ENCODE results near the gene MYL6B. TPM values are rescaled to one million over a fixed set of nuclear protein-coding genes. Genes with fewer than 3 reads are reported as not detected.

MYL6B gene
- total RNA-seq, 2 experiments from 2014 or later: 6.2 to 6.4 TPM

DNA sequence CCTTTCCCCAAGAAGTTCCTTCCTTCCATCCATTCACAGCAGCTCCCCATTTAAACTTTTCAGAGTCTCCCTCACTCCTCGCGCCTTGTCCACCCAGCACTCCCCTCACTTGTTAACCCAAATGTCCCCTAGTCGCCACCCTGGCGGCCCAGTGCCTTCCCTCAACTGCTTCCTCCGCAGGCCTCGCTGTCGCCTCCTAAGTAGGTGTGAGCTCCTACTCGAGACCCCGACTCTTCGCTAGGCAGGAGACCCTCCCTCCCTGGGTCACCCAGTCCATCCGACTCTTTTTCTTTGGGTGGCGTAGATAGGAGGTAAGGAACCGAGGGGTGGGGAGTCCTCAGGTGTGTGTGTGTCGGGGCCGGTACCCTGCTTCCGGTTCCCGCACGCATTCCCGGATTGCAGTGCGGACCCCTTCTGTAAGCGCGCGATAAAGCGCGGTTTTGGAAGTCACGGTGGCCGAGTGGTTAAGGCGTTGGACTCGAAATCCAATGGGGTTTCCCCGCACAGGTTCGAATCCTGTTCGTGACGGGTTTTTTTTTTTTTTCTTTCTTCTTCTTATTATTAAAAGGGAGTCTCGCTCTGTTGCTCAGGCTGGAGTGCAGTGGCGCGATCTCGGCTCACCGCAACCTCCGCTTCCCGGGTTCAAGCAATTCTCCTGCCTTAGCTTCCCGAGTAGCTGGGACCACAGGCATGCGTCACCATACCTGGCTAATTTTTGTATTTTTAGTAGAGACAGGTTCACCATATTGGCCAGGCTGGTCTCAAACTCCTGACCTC lies 37.7 kb downstream of the MYL6B start:
- peaks cover 33% of the 10 kb centered on the region for H3K4me1 ChIP-seq (ENCODE audit: insufficient read depth, low read length)
- Mint-ChIP-seq H3K4me1 (ENCODE audit: low read depth) (peaks cover 46% of the 10 kb centered on the region), H3K9me3 (no peaks in the 10 kb centered on the region), H3K4me3 (peak overlapping the region; percentile 99), H3K36me3 (ENCODE audit: low read depth) (peaks cover 48% of the 10 kb centered on the region), H3K27ac (peak overlapping the region; percentile 99), H3K27me3 (peaks cover 5% of the 10 kb centered on the region)
- no peaks in the 10 kb centered on the region for H3K9me3 ChIP-seq (ENCODE audit: control insufficient read depth in 1 of 2, insufficient read depth in 1 of 2, low read length in 2 of 2)
- TF ChIP-seq, protein P1, sequence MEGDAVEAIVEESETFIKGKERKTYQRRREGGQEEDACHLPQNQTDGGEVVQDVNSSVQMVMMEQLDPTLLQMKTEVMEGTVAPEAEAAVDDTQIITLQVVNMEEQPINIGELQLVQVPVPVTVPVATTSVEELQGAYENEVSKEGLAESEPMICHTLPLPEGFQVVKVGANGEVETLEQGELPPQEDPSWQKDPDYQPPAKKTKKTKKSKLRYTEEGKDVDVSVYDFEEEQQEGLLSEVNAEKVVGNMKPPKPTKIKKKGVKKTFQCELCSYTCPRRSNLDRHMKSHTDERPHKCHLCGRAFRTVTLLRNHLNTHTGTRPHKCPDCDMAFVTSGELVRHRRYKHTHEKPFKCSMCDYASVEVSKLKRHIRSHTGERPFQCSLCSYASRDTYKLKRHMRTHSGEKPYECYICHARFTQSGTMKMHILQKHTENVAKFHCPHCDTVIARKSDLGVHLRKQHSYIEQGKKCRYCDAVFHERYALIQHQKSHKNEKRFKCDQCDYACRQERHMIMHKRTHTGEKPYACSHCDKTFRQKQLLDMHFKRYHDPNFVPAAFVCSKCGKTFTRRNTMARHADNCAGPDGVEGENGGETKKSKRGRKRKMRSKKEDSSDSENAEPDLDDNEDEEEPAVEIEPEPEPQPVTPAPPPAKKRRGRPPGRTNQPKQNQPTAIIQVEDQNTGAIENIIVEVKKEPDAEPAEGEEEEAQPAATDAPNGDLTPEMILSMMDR (IDR thresholded peaks at IDR 0.05): no peak
- ATAC-seq (ENCODE audit: poor library complexity) (peak; percentile 28), DNase-seq (peak; percentile 45 to 89 (median 66))
- peak overlapping the region; percentile 87 to 93 for H3K27ac ChIP-seq (ENCODE audit: low read depth in 1 of 2, low read length in 2 of 2)
- ChIA-PET POLR2A (interaction anchor here (0.6 to 4.1 kb wide), 40 partner anchors 9 to 451 kb away, joined by 3 to 116 read pairs (median 5); partner anchors contain the start of genes ANKRD52, CNPY2, COQ10A and ESYT1), CTCF (interaction anchor here (0.6 to 4.7 kb wide), 40 partner anchors 9 to 452 kb away, joined by 3 to 138 read pairs (median 5); partner anchors contain the start of genes ANKRD52, CNPY2, ERBB3 and ESYT1)
- intact Hi-C loops (cut with DNase I, micrococcal nuclease): loop anchor here (2.0 to 5.0 kb wide), 9 partner anchors 29 to 448 kb away; partner anchors contain the start of genes MYL6B (in 2 of the 2), ANKRD52 (in 1 of the 2), GDF11 (in 1 of the 2) and ZC3H10 (in 1 of the 2)
- H3K27me3 ChIP-seq (ENCODE audit: control insufficient read depth in 1 of 2, insufficient read depth in 2 of 2, low read length in 2 of 2): no peaks in the 10 kb centered on the region
- peak overlapping the region; percentile 96 for H3K4me3 ChIP-seq (ENCODE audit: low read length)
- H3K36me3 ChIP-seq (ENCODE audit: insufficient read depth, low read length): peaks cover 18% of the 10 kb centered on the region

DNA sequence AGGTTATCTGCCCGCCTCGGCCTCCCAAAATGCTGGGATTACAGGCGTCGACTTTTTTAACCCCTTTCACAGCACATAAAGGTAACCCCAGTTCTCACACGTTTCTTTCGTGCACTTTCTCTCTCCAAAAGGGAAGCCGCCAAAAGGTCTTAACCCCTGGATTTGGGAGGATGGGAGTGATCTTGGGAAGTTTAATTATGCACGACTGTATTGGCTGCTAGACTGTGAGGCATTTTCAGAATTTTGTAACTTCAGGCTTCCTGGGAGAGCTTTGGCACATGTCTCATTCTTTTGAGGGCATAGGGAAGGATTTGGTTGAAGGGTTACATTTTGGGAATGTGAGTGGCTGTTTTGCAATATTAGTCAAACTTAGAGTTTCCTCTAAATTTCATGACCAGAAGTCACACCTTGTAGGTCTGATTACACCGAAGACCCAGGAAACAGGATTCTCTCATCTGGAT lies 38.3 kb downstream of the MYL6B start:
- Histone ChIP-seq H3K4me3 (ENCODE audit: low read length) (peak overlapping the region; percentile 96), H3K4me1 (ENCODE audit: insufficient read depth, low read length) (peaks cover 33% of the 10 kb centered on the region), H3K27me3 (ENCODE audit: control insufficient read depth in 1 of 2, insufficient read depth in 2 of 2, low read length in 2 of 2) (no peaks in the 10 kb centered on the region), H3K27ac (ENCODE audit: low read depth in 1 of 2, low read length in 2 of 2) (peak overlapping the region; percentile 87 to 93), H3K36me3 (ENCODE audit: insufficient read depth, low read length) (peaks cover 13% of the 10 kb centered on the region), H3K9me3 (ENCODE audit: control insufficient read depth in 1 of 2, insufficient read depth in 1 of 2, low read length in 2 of 2) (no peaks in the 10 kb centered on the region)
- ChIA-PET CTCF (interaction anchor here (2.3 to 4.7 kb wide), 3 partner anchors 32 to 144 kb away, joined by 18 to 138 read pairs (median 31); partner anchors contain the start of genes ESYT1, NABP2 and RNF41), POLR2A (interaction anchor here (1.4 to 4.1 kb wide), 7 partner anchors 17 to 74 kb away, joined by 3 to 116 read pairs (median 6); partner anchors contain the start of genes ESYT1, MYL6, RPL41 and ZC3H10)
- intact Hi-C loops (cut with DNase I, micrococcal nuclease): loop anchor here in 1 of 2 experiments (1.0 to 2.0 kb wide), 4 partner anchors 34 to 144 kb away; partner anchors contain the start of genes ANKRD52 and NABP2
- peaks cover 5% of the 10 kb centered on the region for H3K27me3 Mint-ChIP-seq
- TF ChIP-seq, protein P1 (IDR thresholded peaks at IDR 0.05): no peak
- ATAC-seq (ENCODE audit: poor library complexity) (no peak), DNase-seq (no peak)
- H3K27ac Mint-ChIP-seq: peak overlapping the region; percentile 99
- peak overlapping the region; percentile 99 for H3K4me3 Mint-ChIP-seq
- no peaks in the 10 kb centered on the region for H3K9me3 Mint-ChIP-seq
- H3K4me1 Mint-ChIP-seq (ENCODE audit: low read depth): peaks cover 46% of the 10 kb centered on the region
- H3K36me3 Mint-ChIP-seq (ENCODE audit: low read depth): peaks cover 44% of the 10 kb centered on the region

DNA sequence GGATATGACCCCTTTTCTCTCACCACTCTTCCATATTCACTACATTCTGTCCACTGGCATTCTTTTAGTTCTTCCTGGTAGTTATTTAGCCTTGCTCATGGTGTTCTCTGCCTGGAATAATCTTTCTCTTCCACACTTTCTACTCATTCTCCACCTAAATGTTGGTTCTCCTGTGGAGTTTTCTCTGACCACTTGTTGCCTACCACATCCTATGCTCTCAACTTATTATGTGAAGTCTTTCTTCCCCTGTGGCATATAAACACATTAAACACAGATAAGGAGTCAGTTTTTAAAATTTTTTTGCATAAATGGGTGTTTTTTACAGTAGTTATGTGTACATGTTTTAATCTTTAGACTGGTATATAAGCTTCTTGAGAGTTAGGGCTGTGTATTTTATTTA lies 40.2 kb downstream of the MYL6B start:
- Mint-ChIP-seq H3K27me3 (peaks cover 5% of the 10 kb centered on the region), H3K27ac (peak overlapping the region; percentile 76), H3K36me3 (ENCODE audit: low read depth) (peaks cover 28% of the 10 kb centered on the region), H3K4me1 (ENCODE audit: low read depth) (peaks cover 39% of the 10 kb centered on the region), H3K4me3 (peak overlapping the region; percentile 74), H3K9me3 (no peaks in the 10 kb centered on the region)
- Histone ChIP-seq H3K27ac (ENCODE audit: low read depth in 1 of 2, low read length in 2 of 2) (no peak overlapping the region), H3K4me1 (ENCODE audit: insufficient read depth, low read length) (peaks cover 27% of the 10 kb centered on the region), H3K4me3 (ENCODE audit: low read length) (no peak overlapping the region), H3K9me3 (ENCODE audit: control insufficient read depth in 1 of 2, insufficient read depth in 1 of 2, low read length in 2 of 2) (no peaks in the 10 kb centered on the region), H3K27me3 (ENCODE audit: control insufficient read depth in 1 of 2, insufficient read depth in 2 of 2, low read length in 2 of 2) (no peaks in the 10 kb centered on the region), H3K36me3 (ENCODE audit: insufficient read depth, low read length) (no peaks in the 10 kb centered on the region)
- POLR2A ChIA-PET: interaction anchor here (1.6 to 1.9 kb wide), 3 partner anchors 29 to 76 kb away, joined by 4 to 6 read pairs (median 4); partner anchors contain the start of genes ESYT1, RNF41 and RPL41
- TF ChIP-seq, protein P1 (IDR thresholded peaks at IDR 0.05): no peak
- CTCF ChIA-PET: interaction anchor here (2.7 kb wide), 1 partner anchor 30 kb away, joined by 8 read pairs; the partner anchor contains the start of gene RNF41
- ATAC-seq (ENCODE audit: poor library complexity) (no peak), DNase-seq (no peak)
- intact Hi-C loops (cut with DNase I, micrococcal nuclease): loop anchor here (2.0 kb wide), 3 partner anchors 272 to 310 kb away; no protein-coding TSS in a partner anchor
